OCI-LY1 (cell line): Measurements from ENCODE around the gene SC5D.

Source experiments
- EZH2 ChIP-seq: fragments of 200-600 bp; sonication (generic), shearing (Covaris generic); IDR thresholded peaks from 2 replicates; pipeline ENCODE4 v1.8.0; 2017; ENCODE audit warnings: borderline replicate concordance, mixed run types, mild to moderate bottlenecking, antibody characterized with exemption, low read length, moderate library complexity, mixed read lengths
- TF ChIP-seq, protein P1 (sequence below): fragments of 200-600 bp; sonication (generic), shearing (Covaris generic); IDR thresholded peaks from 2 replicates; pipeline ENCODE4 v1.5.1; 2017; ENCODE audit warnings: mild to moderate bottlenecking, antibody characterized with exemption, low read length, moderate library complexity, mixed read lengths

DNA sequence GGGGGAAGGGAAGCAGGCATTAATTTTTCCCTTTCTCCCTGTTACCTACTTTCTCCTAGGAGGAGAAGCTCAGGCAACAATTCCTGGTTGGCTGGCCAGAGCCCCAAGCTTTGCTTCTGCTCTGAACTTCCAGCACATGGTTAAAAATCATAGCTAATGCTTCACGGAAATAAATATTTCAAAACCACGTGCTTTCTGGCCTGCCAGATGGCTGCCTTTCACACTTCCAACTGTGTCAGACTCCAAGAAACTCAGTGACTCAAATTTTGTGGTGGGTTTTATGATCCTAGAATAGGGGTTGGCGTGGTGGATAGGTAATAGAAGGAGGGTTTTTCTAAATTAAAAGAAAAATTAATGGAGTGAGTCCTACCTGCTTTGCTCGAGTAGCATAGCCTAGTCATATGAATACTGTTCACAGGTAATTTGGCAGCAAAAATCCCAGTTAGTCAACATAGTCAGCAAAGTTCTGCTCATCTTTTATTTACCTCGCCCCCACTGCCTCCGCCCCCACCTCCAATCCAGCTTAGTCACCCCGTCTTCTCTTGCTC is 58.6 kb downstream of the SC5D start:
- TF ChIP-seq, protein P1, sequence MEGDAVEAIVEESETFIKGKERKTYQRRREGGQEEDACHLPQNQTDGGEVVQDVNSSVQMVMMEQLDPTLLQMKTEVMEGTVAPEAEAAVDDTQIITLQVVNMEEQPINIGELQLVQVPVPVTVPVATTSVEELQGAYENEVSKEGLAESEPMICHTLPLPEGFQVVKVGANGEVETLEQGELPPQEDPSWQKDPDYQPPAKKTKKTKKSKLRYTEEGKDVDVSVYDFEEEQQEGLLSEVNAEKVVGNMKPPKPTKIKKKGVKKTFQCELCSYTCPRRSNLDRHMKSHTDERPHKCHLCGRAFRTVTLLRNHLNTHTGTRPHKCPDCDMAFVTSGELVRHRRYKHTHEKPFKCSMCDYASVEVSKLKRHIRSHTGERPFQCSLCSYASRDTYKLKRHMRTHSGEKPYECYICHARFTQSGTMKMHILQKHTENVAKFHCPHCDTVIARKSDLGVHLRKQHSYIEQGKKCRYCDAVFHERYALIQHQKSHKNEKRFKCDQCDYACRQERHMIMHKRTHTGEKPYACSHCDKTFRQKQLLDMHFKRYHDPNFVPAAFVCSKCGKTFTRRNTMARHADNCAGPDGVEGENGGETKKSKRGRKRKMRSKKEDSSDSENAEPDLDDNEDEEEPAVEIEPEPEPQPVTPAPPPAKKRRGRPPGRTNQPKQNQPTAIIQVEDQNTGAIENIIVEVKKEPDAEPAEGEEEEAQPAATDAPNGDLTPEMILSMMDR = no peak
- TF ChIP-seq EZH2 = no peak
